ENCODE measurements around the gene PIGV. TPM values are rescaled to one million over a fixed set of nuclear protein-coding genes. Genes with fewer than 3 reads are reported as not detected.

Gene PIGV
- total RNA-seq, 2 donors from 2014 or later = 19.4 to 20.0 TPM

GRCh38 chr1:26820784-26821269, 33.1 kb downstream of the PIGV start:
- ATAC-seq (replicated peaks in 1 of 2) (peak; percentile 59 to 73), DNase-seq (no peak)
- Mint-ChIP-seq H3K27ac (no peak overlapping the region), H3K4me3 (peak overlapping the region in 1 of 2 donors; percentile 49), H3K4me1 (ENCODE audit: low read depth) (peaks cover 16% of the 10 kb centered on the region), H3K36me3 (ENCODE audit: insufficient read depth in 2 of 2) (no peaks in the 10 kb centered on the region), H3K9me3 (no peaks in the 10 kb centered on the region), H3K27me3 (ENCODE audit: low read depth) (no peaks in the 10 kb centered on the region)

- H3K27ac Mint-ChIP-seq = no peak overlapping the region
- ATAC-seq (replicated peaks in 1 of 2) = no peak
- H3K27me3 Mint-ChIP-seq (ENCODE audit: low read depth) = no peaks in the 10 kb centered on the region
- no peak for DNase-seq
- H3K9me3 Mint-ChIP-seq = no peaks in the 10 kb centered on the region
- H3K4me1 Mint-ChIP-seq (ENCODE audit: low read depth) = peaks cover 27% of the 10 kb centered on the region
- peaks cover 6 to 7% of the 10 kb centered on the region in 2 donors for H3K36me3 Mint-ChIP-seq (ENCODE audit: insufficient read depth in 2 of 2)
- H3K4me3 Mint-ChIP-seq = no peak overlapping the region
Measured at GRCh38 chr1:26822737-26823395, 35.1 kb downstream of the PIGV start.

- Mint-ChIP-seq H3K9me3 (no peaks in the 10 kb centered on the region), H3K27me3 (ENCODE audit: low read depth) (no peaks in the 10 kb centered on the region), H3K27ac (peak overlapping the region; percentile 58), H3K4me1 (ENCODE audit: low read depth) (peaks cover 46% of the 10 kb centered on the region), H3K36me3 (ENCODE audit: insufficient read depth in 2 of 2) (peaks cover 7 to 12% of the 10 kb centered on the region in 2 donors), H3K4me3 (no peak overlapping the region)
- no peak for DNase-seq
- no peak for ATAC-seq (replicated peaks in 1 of 2)
Measured at GRCh38 chr1:26824731-26825130, 37.0 kb downstream of the PIGV start.

DNA sequence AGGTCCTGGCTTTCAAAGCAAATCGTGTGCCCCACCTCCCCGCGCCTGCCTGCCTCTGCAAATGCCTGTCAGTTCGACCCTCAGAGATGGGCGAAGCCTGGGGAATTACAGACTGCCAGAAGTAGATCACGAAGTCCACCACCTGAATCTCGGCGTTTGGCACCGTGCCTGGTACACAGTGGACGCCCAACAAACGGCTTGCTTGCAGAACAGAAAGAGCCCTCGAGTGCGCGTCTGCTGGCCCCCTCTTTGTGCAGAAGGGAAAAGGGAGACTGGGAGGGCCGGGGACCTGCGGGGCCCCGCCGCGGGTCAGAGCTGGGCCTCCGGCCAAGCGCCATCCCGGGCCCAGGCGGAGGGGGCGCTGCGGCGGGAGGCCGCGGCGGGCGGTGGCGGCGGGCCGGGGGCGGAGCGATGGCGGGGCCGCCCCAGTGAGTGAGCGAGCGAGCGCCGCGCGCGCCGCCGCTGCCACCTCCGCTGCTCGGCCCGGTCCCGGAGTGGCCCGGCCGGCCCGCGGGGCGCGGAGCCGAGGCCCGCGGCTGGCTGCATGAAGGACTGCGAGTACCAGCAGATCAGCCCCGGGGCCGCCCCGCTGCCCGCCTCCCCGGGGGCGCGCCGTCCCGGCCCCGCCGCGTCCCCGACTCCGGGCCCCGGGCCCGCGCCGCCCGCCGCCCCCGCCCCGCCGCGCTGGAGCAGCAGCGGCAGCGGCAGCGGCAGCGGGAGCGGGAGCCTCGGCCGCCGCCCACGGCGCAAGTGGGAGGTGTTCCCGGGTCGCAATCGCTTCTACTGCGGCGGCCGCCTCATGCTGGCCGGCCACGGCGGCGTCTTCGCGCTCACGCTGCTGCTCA, 38.7 kb downstream of the PIGV start, which contains the start of gene ZDHHC18:
TSS of gene ZDHHC18 (plus strand) at position 428 of the 845 bp plus-strand sequence. CDS start at position 545, 117 bp downstream.
- Mint-ChIP-seq H3K36me3 (ENCODE audit: insufficient read depth in 2 of 2) (peaks cover 8 to 16% of the 10 kb centered on the region in 2 donors), H3K4me1 (ENCODE audit: low read depth) (peaks cover 56% of the 10 kb centered on the region), H3K27me3 (ENCODE audit: low read depth) (no peaks in the 10 kb centered on the region), H3K27ac (peak within 1 kb of the TSS; percentile 94), H3K4me3 (peak within 1 kb of the TSS; percentile 94 to 96), H3K9me3 (no peaks in the 10 kb centered on the region)
- DNase-seq = peak; percentile 78 to 90
- ATAC-seq (replicated peaks in 1 of 2) = peak; percentile 88 to 93

DNA sequence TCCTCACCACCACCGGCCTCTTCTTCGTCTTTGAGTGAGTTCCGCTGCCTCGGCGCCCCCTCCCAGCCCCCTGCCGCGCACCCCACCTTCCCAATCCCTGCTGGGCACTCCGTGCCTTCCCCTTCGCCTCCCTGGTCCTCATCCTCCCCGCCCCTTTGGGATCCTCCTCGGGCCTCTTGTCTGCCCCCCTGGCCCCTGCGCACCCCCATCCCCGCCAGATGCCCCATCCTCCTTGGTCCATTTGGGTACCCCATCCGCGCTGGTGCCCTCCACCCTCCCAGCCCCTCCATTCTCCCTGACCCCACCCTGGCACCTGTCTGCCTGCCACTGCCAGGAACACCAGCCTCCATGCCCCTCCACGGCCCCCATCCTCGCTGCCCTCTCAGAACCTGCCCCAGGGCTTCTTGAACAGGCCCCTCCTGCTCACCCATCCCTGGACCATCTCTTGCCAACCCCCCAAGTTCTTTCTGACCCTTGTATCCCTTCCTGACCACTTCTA, 39.4 kb downstream of the PIGV start:
- Mint-ChIP-seq H3K27me3 (ENCODE audit: low read depth) (no peaks in the 10 kb centered on the region), H3K4me1 (ENCODE audit: low read depth) (peaks cover 62% of the 10 kb centered on the region), H3K36me3 (ENCODE audit: insufficient read depth in 2 of 2) (peaks cover 8 to 16% of the 10 kb centered on the region in 2 donors), H3K4me3 (peak overlapping the region; percentile 91 to 94), H3K27ac (peak overlapping the region; percentile 90), H3K9me3 (no peaks in the 10 kb centered on the region)
- ATAC-seq (replicated peaks in 1 of 2) (no peak), DNase-seq (no peak)

GRCh38 chr1:26827663-26828062, 39.9 kb downstream of the PIGV start:
- Mint-ChIP-seq H3K27ac (peak overlapping the region; percentile 90), H3K4me3 (peak overlapping the region; percentile 91 to 94), H3K4me1 (ENCODE audit: low read depth) (peaks cover 67% of the 10 kb centered on the region), H3K36me3 (ENCODE audit: insufficient read depth in 2 of 2) (peaks cover 10 to 16% of the 10 kb centered on the region in 2 donors), H3K9me3 (no peaks in the 10 kb centered on the region), H3K27me3 (ENCODE audit: low read depth) (no peaks in the 10 kb centered on the region)
- ATAC-seq (replicated peaks in 1 of 2) (no peak), DNase-seq (no peak)

DNA sequence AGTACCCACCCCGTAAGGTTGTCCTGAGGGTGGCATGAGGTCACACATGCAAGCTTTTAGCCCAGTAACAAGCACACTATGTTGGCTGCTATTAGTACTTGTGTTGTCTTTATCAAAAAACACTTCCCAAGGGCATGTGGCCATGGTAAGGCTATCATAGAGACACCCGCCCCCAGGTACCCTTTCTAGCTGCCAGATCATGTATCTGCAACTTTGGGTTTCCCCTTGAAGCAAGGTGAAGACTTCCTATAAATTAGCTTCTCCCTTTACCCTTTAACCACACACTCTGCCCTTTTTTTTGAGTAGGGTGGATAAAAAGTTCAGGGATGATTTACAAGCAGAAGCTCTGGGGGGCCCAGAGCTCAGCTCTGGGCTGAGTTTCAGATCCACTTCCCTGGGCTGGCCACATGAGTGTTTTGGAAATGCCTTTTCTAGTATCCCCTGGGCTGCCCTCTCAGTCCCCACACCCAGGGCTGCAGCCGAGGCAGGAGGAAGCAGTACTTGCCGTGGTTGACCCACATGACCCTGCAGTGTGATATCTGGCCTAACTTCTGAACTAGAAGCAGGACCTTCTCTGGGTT, 40.8 kb downstream of the PIGV start:
- no peak for DNase-seq
- H3K27ac Mint-ChIP-seq = peak overlapping the region; percentile 90
- ATAC-seq (replicated peaks in 1 of 2) = no peak
- no peaks in the 10 kb centered on the region for H3K9me3 Mint-ChIP-seq
- H3K36me3 Mint-ChIP-seq (ENCODE audit: insufficient read depth in 2 of 2) = peaks cover 13 to 16% of the 10 kb centered on the region in 2 donors
- H3K4me1 Mint-ChIP-seq (ENCODE audit: low read depth) = peaks cover 71% of the 10 kb centered on the region
- H3K4me3 Mint-ChIP-seq = peak overlapping the region; percentile 91 to 94
- no peaks in the 10 kb centered on the region for H3K27me3 Mint-ChIP-seq (ENCODE audit: low read depth)

DNA sequence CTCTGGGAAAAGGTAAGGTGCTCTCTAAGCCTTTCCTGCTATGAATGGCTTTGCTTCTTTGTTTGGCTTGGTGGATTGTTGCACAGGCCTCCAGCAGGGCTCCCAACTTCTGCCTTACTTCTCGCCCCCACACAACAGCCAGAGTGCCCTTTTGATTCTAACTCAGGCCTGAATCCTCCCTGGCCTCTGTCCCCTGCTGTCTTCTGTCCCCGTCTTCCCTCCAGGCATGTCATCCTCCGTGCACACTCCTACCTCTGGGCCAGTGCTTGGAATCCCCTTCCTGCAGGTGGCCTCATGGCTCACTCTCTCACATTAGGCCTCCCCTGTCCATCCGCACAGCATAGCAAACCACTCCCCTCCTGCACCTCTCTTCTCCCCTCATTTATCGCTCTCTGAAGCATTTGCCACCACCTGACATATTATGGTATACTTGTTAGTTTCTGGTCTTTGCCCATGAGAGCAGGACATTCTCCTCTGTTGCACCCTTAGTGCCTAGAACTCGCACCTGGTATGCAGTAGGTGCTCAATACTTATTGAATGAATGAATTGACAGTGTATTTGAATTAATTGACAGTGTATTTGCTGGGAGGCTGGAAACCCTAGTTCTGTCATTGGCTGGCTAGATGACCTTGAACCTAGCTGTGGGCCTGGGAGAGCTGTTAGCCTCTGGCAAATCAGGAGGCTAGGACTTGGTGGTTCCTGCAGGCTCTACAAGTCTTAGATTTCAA, 41.6 kb downstream of the PIGV start:
- no peak for ATAC-seq (replicated peaks in 1 of 2)
- no peak for DNase-seq
- Mint-ChIP-seq H3K4me1 (ENCODE audit: low read depth) (peaks cover 79% of the 10 kb centered on the region), H3K4me3 (peak overlapping the region; percentile 91 to 94), H3K36me3 (ENCODE audit: insufficient read depth in 2 of 2) (peaks cover 13 to 20% of the 10 kb centered on the region in 2 donors), H3K27ac (peak overlapping the region; percentile 81), H3K9me3 (no peaks in the 10 kb centered on the region), H3K27me3 (ENCODE audit: low read depth) (no peaks in the 10 kb centered on the region)

DNA sequence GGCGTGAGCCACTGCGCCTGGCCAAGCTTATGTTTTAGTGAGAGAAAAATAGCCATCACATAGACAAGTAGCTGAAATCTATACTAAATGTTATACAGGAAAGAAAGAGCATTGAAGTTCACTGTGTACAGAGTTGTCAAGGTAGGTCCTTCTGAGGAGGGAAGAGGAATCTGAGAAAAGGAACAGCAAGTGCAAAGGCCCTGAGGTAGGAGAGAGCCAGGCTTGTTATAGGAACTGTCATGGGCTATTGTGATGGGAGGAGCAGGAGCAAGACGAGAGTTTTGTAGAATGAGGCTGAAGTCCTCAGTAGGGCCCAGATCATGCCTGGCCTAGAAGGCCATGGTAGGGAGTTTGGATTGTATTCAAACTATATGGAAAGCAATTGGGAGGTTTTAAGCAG, 43.3 kb downstream of the PIGV start:
- H3K4me3 Mint-ChIP-seq = peak overlapping the region; percentile 3 to 32
- no peaks in the 10 kb centered on the region for H3K9me3 Mint-ChIP-seq
- H3K36me3 Mint-ChIP-seq (ENCODE audit: insufficient read depth in 2 of 2) = peaks cover 24 to 26% of the 10 kb centered on the region in 2 donors
- no peaks in the 10 kb centered on the region for H3K27me3 Mint-ChIP-seq (ENCODE audit: low read depth)
- ATAC-seq (replicated peaks in 1 of 2) (no peak), DNase-seq (no peak)
- H3K27ac Mint-ChIP-seq = peak overlapping the region; percentile 43
- peaks cover 73% of the 10 kb centered on the region for H3K4me1 Mint-ChIP-seq (ENCODE audit: low read depth)

GRCh38 chr1:26831546-26832248, 43.9 kb downstream of the PIGV start:
- no peaks in the 10 kb centered on the region for H3K27me3 Mint-ChIP-seq (ENCODE audit: low read depth)
- no peaks in the 10 kb centered on the region for H3K9me3 Mint-ChIP-seq
- no peak for ATAC-seq (replicated peaks in 1 of 2)
- DNase-seq = no peak
- peak overlapping the region; percentile 78 for H3K27ac Mint-ChIP-seq
- peaks cover 72% of the 10 kb centered on the region for H3K4me1 Mint-ChIP-seq (ENCODE audit: low read depth)
- H3K36me3 Mint-ChIP-seq (ENCODE audit: insufficient read depth in 2 of 2) = peaks cover 24 to 30% of the 10 kb centered on the region in 2 donors
- peak overlapping the region; percentile 3 to 75 for H3K4me3 Mint-ChIP-seq

- H3K4me1 Mint-ChIP-seq (ENCODE audit: low read depth) = peaks cover 70% of the 10 kb centered on the region
- no peaks in the 10 kb centered on the region for H3K9me3 Mint-ChIP-seq
- H3K27me3 Mint-ChIP-seq (ENCODE audit: low read depth) = no peaks in the 10 kb centered on the region
- H3K36me3 Mint-ChIP-seq (ENCODE audit: insufficient read depth in 2 of 2) = peaks cover 23 to 31% of the 10 kb centered on the region in 2 donors
- H3K27ac Mint-ChIP-seq = peak overlapping the region; percentile 100
- DNase-seq = no peak
- peak overlapping the region; percentile 75 to 81 for H3K4me3 Mint-ChIP-seq
- no peak for ATAC-seq (replicated peaks in 1 of 2)
Measured at GRCh38 chr1:26832249-26832960, 44.7 kb downstream of the PIGV start.
